ENCODE results near the gene TMEM26. TPM values are rescaled to one million over a fixed set of nuclear protein-coding genes. Genes with fewer than 3 reads are reported as not detected.

TMEM26 gene
- total RNA-seq, 1 experiment from 2014 or later = not detected

- TF ChIP-seq, protein P1, sequence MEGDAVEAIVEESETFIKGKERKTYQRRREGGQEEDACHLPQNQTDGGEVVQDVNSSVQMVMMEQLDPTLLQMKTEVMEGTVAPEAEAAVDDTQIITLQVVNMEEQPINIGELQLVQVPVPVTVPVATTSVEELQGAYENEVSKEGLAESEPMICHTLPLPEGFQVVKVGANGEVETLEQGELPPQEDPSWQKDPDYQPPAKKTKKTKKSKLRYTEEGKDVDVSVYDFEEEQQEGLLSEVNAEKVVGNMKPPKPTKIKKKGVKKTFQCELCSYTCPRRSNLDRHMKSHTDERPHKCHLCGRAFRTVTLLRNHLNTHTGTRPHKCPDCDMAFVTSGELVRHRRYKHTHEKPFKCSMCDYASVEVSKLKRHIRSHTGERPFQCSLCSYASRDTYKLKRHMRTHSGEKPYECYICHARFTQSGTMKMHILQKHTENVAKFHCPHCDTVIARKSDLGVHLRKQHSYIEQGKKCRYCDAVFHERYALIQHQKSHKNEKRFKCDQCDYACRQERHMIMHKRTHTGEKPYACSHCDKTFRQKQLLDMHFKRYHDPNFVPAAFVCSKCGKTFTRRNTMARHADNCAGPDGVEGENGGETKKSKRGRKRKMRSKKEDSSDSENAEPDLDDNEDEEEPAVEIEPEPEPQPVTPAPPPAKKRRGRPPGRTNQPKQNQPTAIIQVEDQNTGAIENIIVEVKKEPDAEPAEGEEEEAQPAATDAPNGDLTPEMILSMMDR (conservative IDR thresholded peaks at IDR 0.05) = no peak
- no peak for TF ChIP-seq EZH2 (IDR thresholded peaks at IDR 0.05; ENCODE audit: low read depth)
Observed at GRCh38 chr10:61398366-61399129, 54.6 kb downstream of the TMEM26 start.

GRCh38 chr10:61397175-61397986 lies 55.8 kb downstream of the TMEM26 start:
- peak overlapping the region; percentile 41 for H3K4me2 ChIP-seq
- H3K9me3 ChIP-seq (ENCODE audit: insufficient read depth, low read depth) = no peaks in the 10 kb centered on the region
- H3K27ac ChIP-seq = no peak overlapping the region
- no peaks in the 10 kb centered on the region for H3K27me3 ChIP-seq (ENCODE audit: insufficient read depth, low read depth)
- peak overlapping the region; percentile 5; the same call in 1 of the 2 replicates for H3K4me3 ChIP-seq
- H3K36me3 ChIP-seq (ENCODE audit: low read depth) = no peaks in the 10 kb centered on the region
- H4K20me1 ChIP-seq (ENCODE audit: insufficient read depth) = no peaks in the 10 kb centered on the region
- TF ChIP-seq, protein P1 (conservative IDR thresholded peaks at IDR 0.05) = no peak
- no peak for TF ChIP-seq EZH2 (IDR thresholded peaks at IDR 0.05; ENCODE audit: low read depth)
- no peak for DNase-seq
- no peaks in the 10 kb centered on the region for H3K9me2 ChIP-seq (ENCODE audit: insufficient read depth)
- H3F3A ChIP-seq (ENCODE audit: insufficient read depth, low read depth) = no peaks in the 10 kb centered on the region
- CTCF ChIA-PET = interaction anchor here (1.2 kb wide), 1 partner anchor 506 kb away, joined by 14 read pairs; no protein-coding TSS in a partner anchor
- no TSS peak for BruUV-seq (replicated peaks)
- H2AFZ ChIP-seq = peak overlapping the region; percentile 12; the same call in 1 of the 2 replicates
- intact Hi-C loops (cut with micrococcal nuclease; ENCODE audit: unreplicated experiment) = no loop called here
- POLR2A ChIA-PET (ENCODE audit: unreplicated experiment) = no interaction called here
- H3K4me1 ChIP-seq (replicated peaks; ENCODE audit: insufficient read depth) = no peaks in the 10 kb centered on the region
- H3K79me2 ChIP-seq (ENCODE audit: low read depth) = no peaks in the 10 kb centered on the region

More at GRCh38 chr10:61398366-61399129, 54.6 kb downstream of the TMEM26 start:
- Histone ChIP-seq H3K36me3 (ENCODE audit: low read depth) (no peaks in the 10 kb centered on the region), H4K20me1 (ENCODE audit: insufficient read depth) (no peaks in the 10 kb centered on the region), H3K4me1 (replicated peaks; ENCODE audit: insufficient read depth) (no peaks in the 10 kb centered on the region), H2AFZ (peak overlapping the region; percentile 12; the same call in 1 of the 2 replicates), H3F3A (ENCODE audit: insufficient read depth, low read depth) (no peaks in the 10 kb centered on the region), H3K4me3 (no peak overlapping the region), H3K27me3 (ENCODE audit: insufficient read depth, low read depth) (no peaks in the 10 kb centered on the region), H3K79me2 (ENCODE audit: low read depth) (no peaks in the 10 kb centered on the region), H3K9me2 (ENCODE audit: insufficient read depth) (no peaks in the 10 kb centered on the region), H3K27ac (no peak overlapping the region), H3K9me3 (ENCODE audit: insufficient read depth, low read depth) (no peaks in the 10 kb centered on the region), H3K4me2 (no peak overlapping the region)
- DNase-seq = no peak
- BruUV-seq (replicated peaks) = no TSS peak
- CTCF ChIA-PET = interaction anchor here (1.2 kb wide), 1 partner anchor 505 kb away, joined by 14 read pairs; no protein-coding TSS in a partner anchor
- intact Hi-C loops (cut with micrococcal nuclease; ENCODE audit: unreplicated experiment) = no loop called here
- POLR2A ChIA-PET (ENCODE audit: unreplicated experiment) = no interaction called here

- intact Hi-C loops (cut with micrococcal nuclease; ENCODE audit: unreplicated experiment) = no loop called here
- H3K9me2 ChIP-seq (ENCODE audit: insufficient read depth) = no peaks in the 10 kb centered on the region
- H3K9me3 ChIP-seq (ENCODE audit: insufficient read depth, low read depth) = no peaks in the 10 kb centered on the region
- H3K4me3 ChIP-seq = no peak overlapping the region
- no peaks in the 10 kb centered on the region for H3K4me1 ChIP-seq (replicated peaks; ENCODE audit: insufficient read depth)
- POLR2A ChIA-PET (ENCODE audit: unreplicated experiment) = no interaction called here
- no peak for DNase-seq
- H3K36me3 ChIP-seq (ENCODE audit: low read depth) = no peaks in the 10 kb centered on the region
- no TSS peak for BruUV-seq (replicated peaks)
- H3F3A ChIP-seq (ENCODE audit: insufficient read depth, low read depth) = no peaks in the 10 kb centered on the region
- CTCF ChIA-PET = no interaction called here
- TF ChIP-seq, protein P1 (conservative IDR thresholded peaks at IDR 0.05) = no peak
- TF ChIP-seq EZH2 (IDR thresholded peaks at IDR 0.05; ENCODE audit: low read depth) = no peak
- H3K4me2 ChIP-seq = no peak overlapping the region
- no peak overlapping the region for H3K27ac ChIP-seq
- H2AFZ ChIP-seq = 0 out of 2 replicates have a peak overlapping the region, but pooled peaks have one; percentile 40
- no peaks in the 10 kb centered on the region for H4K20me1 ChIP-seq (ENCODE audit: insufficient read depth)
- H3K79me2 ChIP-seq (ENCODE audit: low read depth) = no peaks in the 10 kb centered on the region
- H3K27me3 ChIP-seq (ENCODE audit: insufficient read depth, low read depth) = no peaks in the 10 kb centered on the region
Observed at GRCh38 chr10:61391281-61391680, 61.9 kb downstream of the TMEM26 start.

All from PC-9 (cell line).